Gastroesophageal sphincter (tissue), 3 donors: Measurements from ENCODE around the gene DNAH7.

Source experiments
- CTCF ChIP-seq, 4 experiments: fragments of 200-600 bp in 2 of 4; fragments of 450-650 bp in 2 of 4; sonication (generic) in 1 of 4; IDR thresholded peaks; one replicate each; pipeline ENCODE4 v1.5.1; 2017 to 2019; ENCODE audit warnings: antibody characterized with exemption in 4 of 4, mild to moderate bottlenecking in 2 of 4, moderate library complexity in 2 of 4
- POLR2A ChIP-seq, 2 donors: fragments of 450-650 bp; IDR thresholded peaks; one replicate each; pipeline ENCODE4 v1.6.1; 2017; ENCODE audit warnings: antibody characterized with exemption in 2 of 2, mild to moderate bottlenecking in 2 of 2, moderate library complexity in 1 of 2

GRCh38 chr2:195850764-195851163 is 217.9 kb downstream of the DNAH7 start:
- TF ChIP-seq POLR2A (IDR thresholded peaks at IDR 0.05) (no peak), CTCF (IDR thresholded peaks at IDR 0.05) (no peak)
